HG02678 (cell line): ENCODE data around the gene POLRMT.
"Not testable (repeated sequence)": the region's sequence is repeated elsewhere in the genome, so short reads cannot be mapped to it uniquely, and the experiment has no call there.

Experiments used
- ATAC-seq: cut with Tn5 transposase; IDR thresholded peaks from one replicate; pipeline ENCODE4 v1.9.1; 2021; ENCODE audit warnings: mild to moderate bottlenecking, moderate library complexity; ENCODE audit not compliant: unreplicated experiment

POLRMT gene

GRCh38 chr19:633068-633785 lies at the start of gene POLRMT:
TSS of gene POLRMT (minus strand) at chr19:633537. CDS start at chr19:633512, 25 bp downstream.
- peak; percentile 91 for ATAC-seq

DNA sequence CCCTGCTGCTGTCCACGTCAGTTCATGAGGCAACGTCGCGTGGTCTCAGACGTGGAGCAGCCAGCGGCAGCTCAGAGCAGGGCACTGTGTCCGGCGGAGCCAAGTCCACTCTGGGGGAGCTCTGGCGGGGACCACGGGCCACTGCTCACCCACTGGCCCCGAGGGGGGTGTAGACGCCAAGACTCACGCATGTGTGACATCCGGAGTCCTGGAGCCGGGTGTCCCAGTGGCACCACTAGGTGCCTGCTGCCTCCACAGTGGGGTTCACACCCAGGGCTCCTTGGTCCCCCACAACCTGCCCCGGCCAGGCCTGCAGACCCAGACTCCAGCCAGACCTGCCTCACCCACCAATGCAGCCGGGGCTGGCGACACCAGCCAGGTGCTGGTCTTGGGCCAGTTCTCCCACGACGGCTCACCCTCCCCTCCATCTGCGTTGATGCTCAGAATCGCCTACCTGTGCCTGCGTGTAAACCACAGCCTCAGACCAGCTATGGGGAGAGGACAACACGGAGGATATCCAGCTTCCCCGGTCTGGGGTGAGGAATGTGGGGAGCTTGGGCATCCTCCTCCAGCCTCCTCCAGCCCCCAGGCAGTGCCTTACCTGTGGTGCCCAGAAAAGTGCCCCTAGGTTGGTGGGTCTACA lies 49.5 kb upstream of the POLRMT start:
- no peak for ATAC-seq

DNA sequence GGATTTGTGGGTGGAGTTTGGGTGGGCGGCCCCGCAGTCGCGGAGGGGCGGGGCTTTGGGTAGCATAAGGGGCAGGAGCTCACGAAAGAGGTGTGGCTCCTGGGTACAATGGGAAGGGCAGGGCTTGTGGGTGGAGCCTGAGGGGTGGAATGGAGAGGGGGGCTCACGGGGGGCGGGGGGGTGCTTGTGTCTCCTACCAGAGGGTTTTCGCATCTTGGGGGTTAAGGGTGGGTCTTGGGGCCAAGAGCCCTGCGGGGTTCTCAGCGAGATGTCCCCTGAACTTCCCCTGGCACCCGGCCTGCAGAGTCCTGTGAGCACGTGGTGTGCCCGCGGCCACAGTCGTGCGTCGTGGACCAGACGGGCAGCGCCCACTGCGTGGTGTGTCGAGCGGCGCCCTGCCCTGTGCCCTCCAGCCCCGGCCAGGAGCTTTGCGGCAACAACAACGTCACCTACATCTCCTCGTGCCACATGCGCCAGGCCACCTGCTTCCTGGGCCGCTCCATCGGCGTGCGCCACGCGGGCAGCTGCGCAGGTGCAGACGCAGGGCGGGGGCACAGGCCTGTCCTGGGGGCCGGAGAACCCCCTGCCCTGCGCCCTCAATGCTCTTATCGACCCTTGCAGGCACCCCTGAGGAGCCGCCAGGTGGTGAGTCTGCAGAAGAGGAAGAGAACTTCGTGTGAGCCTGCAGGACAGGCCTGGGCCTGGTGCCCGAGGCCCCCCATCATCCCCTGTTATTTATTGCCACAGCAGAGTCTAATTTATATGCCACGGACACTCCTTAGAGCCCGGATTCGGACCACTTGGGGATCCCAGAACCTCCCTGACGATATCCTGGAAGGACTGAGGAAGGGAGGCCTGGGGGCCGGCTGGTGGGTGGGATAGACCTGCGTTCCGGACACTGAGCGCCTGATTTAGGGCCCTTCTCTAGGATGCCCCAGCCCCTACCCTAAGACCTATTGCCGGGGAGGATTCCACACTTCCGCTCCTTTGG lies 48.0 kb upstream of the POLRMT start:
- no peak for ATAC-seq

DNA sequence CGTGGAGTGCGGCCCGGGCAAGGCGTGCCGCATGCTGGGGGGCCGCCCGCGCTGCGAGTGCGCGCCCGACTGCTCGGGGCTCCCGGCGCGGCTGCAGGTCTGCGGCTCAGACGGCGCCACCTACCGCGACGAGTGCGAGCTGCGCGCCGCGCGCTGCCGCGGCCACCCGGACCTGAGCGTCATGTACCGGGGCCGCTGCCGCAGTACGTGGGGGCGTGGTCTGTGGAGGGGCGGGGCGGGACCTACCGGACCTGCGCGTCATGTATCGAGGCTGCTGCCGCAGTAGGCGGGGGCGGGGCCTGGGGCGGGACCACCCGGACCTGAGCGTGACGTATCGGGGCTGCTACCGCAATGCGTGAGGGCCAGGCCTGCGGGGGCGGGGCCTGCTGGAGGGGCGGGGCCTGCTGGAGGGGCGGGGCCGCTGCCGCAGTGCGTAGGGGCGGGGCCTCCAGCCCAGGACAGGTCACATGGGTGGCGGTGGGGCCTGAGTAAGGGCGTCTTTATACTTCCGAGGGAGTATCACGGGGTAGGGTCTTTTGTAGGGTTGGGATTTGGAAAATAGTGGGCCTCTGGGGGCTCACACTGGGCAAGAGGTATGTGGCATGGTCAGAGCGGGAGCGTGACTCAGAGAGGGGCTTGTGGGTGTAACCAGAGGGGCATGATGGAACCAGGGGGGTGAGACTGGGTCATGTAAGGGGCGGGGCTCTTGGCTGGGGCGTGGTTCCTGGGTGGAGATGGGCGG lies 47.1 kb upstream of the POLRMT start:
- peak; percentile 71 for ATAC-seq

- ATAC-seq = peak; percentile 16
These were observed 46.3 kb upstream of the POLRMT start for GRCh38 chr19:679418-680286.

DNA sequence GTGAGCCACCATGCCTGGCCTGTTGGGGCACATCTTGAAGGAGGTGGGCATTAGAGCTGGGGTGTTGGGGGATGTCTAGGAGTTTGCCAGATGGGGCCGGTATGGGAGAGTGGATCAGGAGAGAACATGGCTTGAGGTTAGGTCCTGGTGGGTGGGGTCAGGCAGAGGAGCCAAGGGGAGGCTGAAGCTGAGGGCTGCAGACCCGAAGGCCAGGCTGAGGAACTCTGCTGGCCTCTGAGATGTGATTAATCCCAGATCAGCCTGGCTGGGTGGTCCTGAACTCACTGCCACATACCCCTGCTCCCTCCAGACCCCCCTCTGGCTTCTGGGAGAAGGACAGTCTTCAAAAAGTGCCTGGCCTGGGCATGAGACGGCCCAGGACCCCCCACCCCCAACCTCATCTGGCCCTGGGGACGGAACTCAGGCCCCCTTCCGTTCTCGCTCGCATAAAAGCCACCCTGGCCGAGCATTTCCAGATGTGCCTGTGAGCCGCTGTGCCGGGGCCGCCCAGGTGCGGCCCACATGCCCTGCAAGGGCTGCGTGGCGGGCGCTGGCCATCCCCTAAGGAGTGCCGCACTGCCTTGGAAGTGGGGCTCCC lies 45.6 kb upstream of the POLRMT start:
- no peak for ATAC-seq

DNA sequence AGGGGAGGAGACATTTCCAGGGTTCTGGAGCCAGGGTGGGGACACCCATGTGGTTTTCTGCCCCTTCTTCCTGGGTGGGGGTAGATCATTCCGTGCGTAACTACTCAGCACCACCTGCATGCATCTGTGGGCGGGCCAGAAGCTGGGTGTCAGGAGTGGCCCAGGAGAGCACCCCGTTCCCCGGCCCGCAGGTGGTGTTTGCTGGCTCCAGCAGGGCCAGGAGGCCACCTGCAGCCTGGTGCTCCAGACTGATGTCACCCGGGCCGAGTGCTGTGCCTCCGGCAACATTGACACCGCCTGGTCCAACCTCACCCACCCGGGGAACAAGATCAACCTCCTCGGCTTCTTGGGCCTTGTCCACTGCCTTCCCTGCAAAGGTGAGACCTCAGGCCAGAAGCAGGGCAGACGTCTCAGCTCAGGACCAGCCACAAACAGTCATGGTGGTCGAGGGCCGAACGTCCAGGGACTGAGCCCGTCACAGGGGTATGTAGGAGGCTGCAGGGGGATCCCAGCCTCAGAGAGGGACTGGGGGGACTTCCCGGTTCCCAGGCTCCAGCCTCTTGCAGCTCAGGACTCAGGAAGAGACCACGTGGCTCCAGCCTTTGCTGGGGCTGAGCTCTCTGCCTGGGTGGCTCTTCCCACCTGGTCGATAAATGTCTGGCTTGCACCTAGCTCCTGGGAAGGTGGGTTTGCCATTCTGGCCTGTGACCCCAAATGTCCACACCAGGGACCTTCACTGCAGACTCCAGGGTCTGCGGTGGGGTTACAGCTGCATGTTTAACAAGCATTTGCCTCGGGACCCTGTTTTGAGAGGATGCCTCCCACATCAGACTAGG lies 44.5 kb upstream of the POLRMT start:
- no peak for ATAC-seq

DNA sequence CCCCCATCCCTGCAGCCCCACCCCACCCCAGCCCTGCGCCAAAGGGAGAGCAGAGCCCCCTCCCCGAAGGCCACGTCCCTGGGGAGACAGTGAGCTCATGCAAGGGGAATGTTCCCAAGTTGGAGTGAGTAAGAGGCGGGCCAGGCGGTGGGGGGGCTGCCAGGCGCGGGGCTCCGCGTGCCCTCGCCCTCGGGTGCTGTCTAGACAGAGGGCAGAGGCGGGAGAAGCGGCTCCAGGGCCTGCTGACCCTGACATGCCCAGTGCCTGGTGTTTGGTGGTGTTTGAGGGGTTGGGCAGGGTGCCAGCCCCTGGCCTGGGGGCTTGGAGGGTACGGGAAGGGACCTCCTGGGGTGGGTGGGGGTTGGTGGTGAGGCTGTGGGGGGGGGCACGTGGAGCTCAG lies 43.9 kb upstream of the POLRMT start:
- no peak for ATAC-seq

DNA sequence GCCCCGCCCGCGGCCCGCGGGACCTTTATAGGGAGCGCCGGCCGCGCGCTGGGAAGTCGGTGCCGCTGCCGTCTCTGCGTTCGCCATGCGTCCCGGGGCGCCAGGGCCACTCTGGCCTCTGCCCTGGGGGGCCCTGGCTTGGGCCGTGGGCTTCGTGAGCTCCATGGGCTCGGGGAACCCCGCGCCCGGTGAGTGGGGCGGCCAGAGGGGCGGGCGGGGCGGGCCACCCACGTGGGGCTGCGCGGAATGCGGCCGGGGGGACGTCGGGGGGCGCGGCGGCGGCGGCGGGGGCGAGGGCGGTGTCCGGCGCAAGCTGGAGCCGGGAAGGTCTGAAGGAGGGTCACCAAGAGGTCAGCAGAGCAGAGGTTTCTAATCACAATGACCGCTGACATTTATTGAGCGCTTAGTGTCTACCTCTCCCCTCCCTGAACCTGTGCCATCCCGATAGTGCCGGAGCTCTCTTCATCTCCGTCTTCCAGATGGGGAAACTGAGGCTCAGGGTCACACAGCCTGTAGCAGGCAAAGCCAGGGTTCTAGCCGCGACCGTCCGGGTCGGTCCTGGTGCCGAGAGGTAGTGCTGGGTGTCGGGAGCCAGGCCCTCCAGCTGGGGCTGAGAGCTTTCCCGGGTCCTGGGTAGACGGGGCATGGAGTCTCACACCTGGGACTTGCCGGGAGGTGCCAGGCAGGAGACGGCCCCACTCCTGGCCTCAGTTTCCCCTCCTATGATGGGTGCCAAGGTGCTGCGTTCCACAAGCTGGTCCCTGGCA lies 43.2 kb upstream of the POLRMT start, which contains the start of gene FSTL3:
Gene FSTL3, plus strand, starts transcription at position 54 of the 767 bp plus-strand sequence. Its CDS starts 32 bp downstream, at position 86.
- ATAC-seq = no peak

DNA sequence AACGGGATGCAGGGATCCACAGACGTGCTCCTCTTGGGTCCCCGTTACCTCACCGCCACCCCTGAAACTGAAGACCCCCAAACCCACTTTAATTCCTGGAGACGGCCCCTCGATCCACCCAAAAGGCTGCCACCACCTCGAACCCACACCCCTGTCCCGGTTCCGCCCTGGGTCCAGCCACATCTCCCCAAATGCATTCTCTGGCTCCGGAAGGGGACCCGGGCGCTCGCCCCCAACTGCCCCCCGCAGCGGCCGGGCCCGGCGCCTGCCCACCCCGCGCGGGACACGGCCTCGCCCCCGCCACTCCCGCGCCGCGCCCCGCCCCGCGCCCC lies 42.6 kb upstream of the POLRMT start:
- ATAC-seq = no peak

DNA sequence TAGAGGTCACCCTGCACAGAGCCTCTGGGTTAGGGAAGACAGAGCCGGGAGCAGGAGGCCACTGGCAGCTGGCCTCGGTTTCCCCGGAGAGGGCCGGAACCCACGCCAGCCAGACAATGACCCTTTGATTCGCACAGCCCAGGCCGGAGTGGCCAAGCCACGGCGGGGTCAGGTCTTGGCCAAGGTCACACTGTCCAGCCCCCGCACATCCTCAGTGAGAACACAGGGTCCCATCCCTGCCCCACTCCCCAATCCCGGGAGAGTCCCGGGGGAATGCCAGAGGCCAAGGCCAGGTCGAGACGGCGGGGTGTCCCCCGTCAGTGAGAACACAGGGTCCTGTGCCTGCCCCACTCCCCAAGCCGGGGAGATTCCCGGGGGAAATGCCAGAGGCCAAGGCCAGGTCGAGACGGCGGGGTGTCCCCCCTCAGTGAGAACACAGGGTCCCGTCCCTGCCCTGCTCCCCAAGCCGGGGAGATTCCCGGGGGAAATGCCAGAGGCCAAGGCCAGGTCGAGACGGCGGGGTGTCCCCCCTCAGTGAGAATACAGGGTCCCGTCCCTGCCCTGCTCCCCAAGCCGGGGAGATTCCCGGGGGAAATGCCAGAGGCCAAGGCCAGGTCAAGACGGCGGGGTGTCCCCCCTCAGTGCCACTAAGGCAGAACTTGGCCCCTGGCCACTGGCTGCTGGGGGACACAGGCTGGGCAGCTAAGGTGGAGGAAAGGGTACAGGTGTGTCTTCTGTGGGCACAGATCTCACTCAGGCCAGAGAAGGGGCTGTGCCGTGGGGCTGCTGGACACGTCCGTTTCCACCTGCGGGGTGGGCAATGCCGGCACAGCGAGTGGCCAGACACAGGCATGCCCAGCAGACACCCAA lies 41.2 kb upstream of the POLRMT start:
- ATAC-seq = no peak

DNA sequence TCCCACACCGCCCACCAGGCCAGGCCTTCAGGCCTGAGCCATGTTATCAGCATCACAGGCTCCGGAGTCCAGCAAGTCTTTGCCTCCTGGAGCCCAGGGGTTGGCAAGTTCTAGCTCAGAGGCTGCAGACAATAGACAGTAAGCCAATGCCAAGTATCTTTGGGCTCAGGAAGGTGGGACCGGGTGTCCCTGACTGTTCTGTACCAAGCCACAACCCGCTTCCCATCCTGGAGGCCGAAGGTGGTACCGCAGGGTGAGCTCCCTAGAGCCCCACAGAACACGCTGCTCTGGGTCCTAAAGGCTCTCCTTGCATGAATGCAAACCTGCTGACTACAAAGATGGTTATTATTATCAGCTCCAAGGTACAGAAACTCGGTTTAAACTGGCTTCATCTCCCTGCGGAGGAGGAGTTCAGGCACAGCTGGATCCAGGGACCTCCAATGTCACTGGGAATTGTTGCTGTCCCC lies 37.3 kb upstream of the POLRMT start:
- ATAC-seq = no peak

GRCh38 chr19:668675-669434 lies 35.5 kb upstream of the POLRMT start:
- ATAC-seq = not testable (repeated sequence)

DNA sequence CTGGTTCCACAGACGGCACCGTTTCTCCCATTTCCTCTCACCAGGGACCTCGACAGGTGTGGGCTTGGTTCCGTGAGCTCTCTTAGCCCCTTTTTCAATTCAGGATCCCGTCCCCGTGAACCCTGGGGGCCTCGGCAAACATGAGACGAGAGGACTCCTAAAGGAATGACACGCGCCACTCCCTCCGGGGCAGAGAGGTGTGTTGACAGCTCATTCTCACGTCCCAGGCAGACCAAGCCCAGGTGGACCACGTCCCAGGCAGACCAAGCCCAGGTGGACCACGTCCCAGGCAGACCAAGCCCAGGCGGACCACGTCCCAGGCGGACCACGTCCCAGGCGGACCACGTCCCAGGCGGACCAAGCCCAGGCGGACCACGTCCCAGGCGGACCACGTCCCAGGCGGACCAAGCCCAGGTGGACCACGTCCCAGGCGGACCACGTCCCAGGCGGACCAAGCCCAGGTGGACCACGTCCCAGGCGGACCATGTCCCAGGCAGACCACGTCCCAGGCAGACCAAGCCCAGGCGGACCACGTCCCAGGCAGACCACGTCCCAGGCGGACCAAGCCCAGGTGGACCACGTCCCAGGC lies 33.7 kb upstream of the POLRMT start:
- ATAC-seq = not testable (repeated sequence)

DNA sequence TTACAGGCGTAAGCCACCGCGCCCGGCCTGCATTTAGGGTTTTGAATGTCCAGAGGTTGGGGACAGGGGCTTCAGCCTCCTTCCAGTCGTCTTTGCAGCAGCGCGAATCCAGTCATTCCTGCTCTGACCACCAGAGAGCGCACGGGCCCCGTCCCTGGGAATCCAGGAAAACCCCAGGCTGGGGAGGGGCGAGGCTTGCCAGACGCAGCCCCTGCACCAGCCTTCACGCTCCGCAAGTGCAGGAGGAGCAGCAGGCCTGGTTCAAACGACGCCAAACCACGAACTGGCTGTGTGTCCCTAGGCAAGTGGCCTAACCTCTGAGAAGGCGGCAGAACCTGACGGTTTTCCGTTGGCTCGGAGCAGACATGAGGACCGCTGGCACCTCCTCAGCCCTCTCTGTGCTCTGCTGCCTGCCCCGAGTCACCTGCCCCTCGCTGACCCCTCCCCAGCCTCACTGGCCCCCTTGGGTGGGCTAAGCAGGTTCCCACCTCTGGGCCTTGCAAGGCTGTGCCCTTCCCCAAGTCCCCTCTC lies 31.6 kb upstream of the POLRMT start:
- no peak for ATAC-seq
